K562 (cell line): ENCODE results near the gene SEC14L1.

Source experiments
- CREBBP ChIP-seq: IDR thresholded peaks from one replicate; pipeline ENCODE4 v1.6.1; 2012; ENCODE audit warnings: low read depth, mild to moderate bottlenecking, control low read depth, inconsistent platforms, low read length
- HLTF ChIP-seq: fragments of 450-650 bp; IDR thresholded peaks from 2 replicates; pipeline ENCODE4 v1.6.1; 2016
- HSF4 ChIP-seq: fragments of 250-450 bp; sonication (Bioruptor Pico); IDR thresholded peaks from 2 replicates; pipeline ENCODE4 v2.1.2; 2022; ENCODE audit warnings: mild to moderate bottlenecking, moderate library complexity, borderline replicate concordance
- KLF6 ChIP-seq: fragments of 250-450 bp; sonication (Bioruptor Pico); IDR thresholded peaks from 2 replicates; pipeline ENCODE4 v1.4.0; 2020; ENCODE audit warnings: mild to moderate bottlenecking, moderate library complexity, borderline replicate concordance
- ZNF24 ChIP-seq: fragments of 450-650 bp; IDR thresholded peaks from 2 replicates; pipeline ENCODE4 v1.6.1; 2016
- TF ChIP-seq, protein P1 (sequence below): sonication (generic); formaldehyde crosslinking; IDR thresholded peaks from 2 replicates; pipeline ENCODE4 v1.8.0; 2022; ENCODE audit warnings: missing genetic modification reagents, mild to moderate bottlenecking, borderline replicate concordance
- TF ChIP-seq, protein P2 (sequence below), 2 experiments: IDR thresholded peaks in 1 of 2; conservative IDR thresholded peaks in 1 of 2; 2 replicates each; pipeline ENCODE4 v1.6.1; 2016; ENCODE audit warnings: low read depth in 2 of 2, mild to moderate bottlenecking in 1 of 2, missing compliant biosample characterization in 1 of 2, missing genetic modification characterization in 1 of 2, moderate library complexity in 1 of 2

DNA sequence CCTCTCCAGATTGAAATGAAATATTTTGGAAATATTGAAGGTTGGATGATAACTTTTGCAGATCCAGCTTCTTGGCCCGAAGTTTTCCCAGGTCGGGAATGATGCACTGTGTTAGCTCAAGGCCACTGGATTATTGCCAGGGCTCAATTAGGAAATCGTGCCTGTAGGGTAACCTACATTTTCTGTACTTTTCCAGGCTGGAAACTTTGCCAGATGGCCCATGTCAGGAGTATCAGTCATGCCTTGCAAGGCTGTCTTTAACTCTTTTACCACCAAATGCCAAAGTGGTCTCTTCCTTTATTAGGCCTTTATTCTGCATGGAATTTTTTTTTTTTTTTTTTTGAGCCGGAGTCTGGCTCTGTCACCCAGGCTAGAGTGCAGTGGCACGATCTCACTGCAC is 8.9 kb upstream of the SEC14L1 start:
- TF ChIP-seq CREBBP (no peak), HLTF (no peak), HSF4 (CRISPR knock-in tag) (no peak), ZNF24 (no peak), KLF6 (CRISPR knock-in tag) (no peak)
- TF ChIP-seq, protein P1, sequence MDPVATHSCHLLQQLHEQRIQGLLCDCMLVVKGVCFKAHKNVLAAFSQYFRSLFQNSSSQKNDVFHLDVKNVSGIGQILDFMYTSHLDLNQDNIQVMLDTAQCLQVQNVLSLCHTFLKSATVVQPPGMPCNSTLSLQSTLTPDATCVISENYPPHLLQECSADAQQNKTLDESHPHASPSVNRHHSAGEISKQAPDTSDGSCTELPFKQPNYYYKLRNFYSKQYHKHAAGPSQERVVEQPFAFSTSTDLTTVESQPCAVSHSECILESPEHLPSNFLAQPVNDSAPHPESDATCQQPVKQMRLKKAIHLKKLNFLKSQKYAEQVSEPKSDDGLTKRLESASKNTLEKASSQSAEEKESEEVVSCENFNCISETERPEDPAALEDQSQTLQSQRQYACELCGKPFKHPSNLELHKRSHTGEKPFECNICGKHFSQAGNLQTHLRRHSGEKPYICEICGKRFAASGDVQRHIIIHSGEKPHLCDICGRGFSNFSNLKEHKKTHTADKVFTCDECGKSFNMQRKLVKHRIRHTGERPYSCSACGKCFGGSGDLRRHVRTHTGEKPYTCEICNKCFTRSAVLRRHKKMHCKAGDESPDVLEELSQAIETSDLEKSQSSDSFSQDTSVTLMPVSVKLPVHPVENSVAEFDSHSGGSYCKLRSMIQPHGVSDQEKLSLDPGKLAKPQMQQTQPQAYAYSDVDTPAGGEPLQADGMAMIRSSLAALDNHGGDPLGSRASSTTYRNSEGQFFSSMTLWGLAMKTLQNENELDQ (CRISPR knock-in tag): no peak
- TF ChIP-seq, protein P2, sequence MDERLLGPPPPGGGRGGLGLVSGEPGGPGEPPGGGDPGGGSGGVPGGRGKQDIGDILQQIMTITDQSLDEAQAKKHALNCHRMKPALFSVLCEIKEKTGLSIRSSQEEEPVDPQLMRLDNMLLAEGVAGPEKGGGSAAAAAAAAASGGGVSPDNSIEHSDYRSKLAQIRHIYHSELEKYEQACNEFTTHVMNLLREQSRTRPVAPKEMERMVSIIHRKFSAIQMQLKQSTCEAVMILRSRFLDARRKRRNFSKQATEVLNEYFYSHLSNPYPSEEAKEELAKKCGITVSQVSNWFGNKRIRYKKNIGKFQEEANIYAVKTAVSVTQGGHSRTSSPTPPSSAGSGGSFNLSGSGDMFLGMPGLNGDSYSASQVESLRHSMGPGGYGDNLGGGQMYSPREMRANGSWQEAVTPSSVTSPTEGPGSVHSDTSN (CRISPR knock-in tag; IDR thresholded peaks at IDR 0.05; ENCODE audit: low read depth): no peak
- TF ChIP-seq, protein P2 (tag; conservative IDR thresholded peaks at IDR 0.05; ENCODE audit: low read depth): no peak
